H9 (cell line): ENCODE data around the gene L1CAM. TPM values are rescaled to one million over a fixed set of nuclear protein-coding genes. Genes with fewer than 3 reads are reported as not detected.

Experiments
- DNase-seq: peaks from one replicate; pipeline ENCODE4 v3.0.0-alpha.2; 2017
- H2AFZ ChIP-seq: one replicate; pipeline ENCODE4 v1.6.1; 2013; ENCODE audit warnings: mild to moderate bottlenecking, low read length, control low read depth, moderate library complexity
- H2AK5ac ChIP-seq: 2 replicates; pipeline ENCODE4 v1.6.1; 2013; ENCODE audit warnings: low read length, control low read depth, mixed read lengths; ENCODE audit not compliant: insufficient read length
- H2BK120ac ChIP-seq: one replicate; pipeline ENCODE4 v1.6.1; 2013; ENCODE audit warnings: low read depth, mild to moderate bottlenecking, low read length, control low read depth, inconsistent platforms; ENCODE audit not compliant: poor library complexity, severe bottlenecking
- H2BK12ac ChIP-seq: 2 replicates; pipeline ENCODE4 v1.6.1; 2013; ENCODE audit warnings: low read length, control low read depth, mixed read lengths, low read depth; ENCODE audit not compliant: insufficient read length
- H2BK15ac ChIP-seq: 2 replicates; pipeline ENCODE4 v1.6.1; 2013; ENCODE audit warnings: low read depth, low read length, control low read depth
- H2BK20ac ChIP-seq: one replicate; pipeline ENCODE4 v1.6.1; 2013; ENCODE audit warnings: low read depth, mild to moderate bottlenecking, low read length, control low read depth, inconsistent platforms; ENCODE audit not compliant: poor library complexity, severe bottlenecking
- H2BK5ac ChIP-seq: 2 replicates; pipeline ENCODE4 v1.6.1; 2013; ENCODE audit warnings: low read length, control low read depth, mixed read lengths; ENCODE audit not compliant: insufficient read length
- H3K14ac ChIP-seq: 2 replicates; pipeline ENCODE4 v1.6.1; 2013; ENCODE audit warnings: low read length, control low read depth; ENCODE audit not compliant: insufficient read depth
- H3K18ac ChIP-seq: 2 replicates; pipeline ENCODE4 v1.6.1; 2013; ENCODE audit warnings: low read depth, mild to moderate bottlenecking, mixed read lengths, low read length, control low read depth; ENCODE audit not compliant: insufficient read length
- H3K23ac ChIP-seq: 2 replicates; pipeline ENCODE4 v1.6.1; 2013; ENCODE audit warnings: low read length, control low read depth, mixed read lengths, low read depth; ENCODE audit not compliant: insufficient read length
- H3K23me2 ChIP-seq: 2 replicates; pipeline ENCODE4 v1.6.1; 2013; ENCODE audit warnings: low read depth, mild to moderate bottlenecking, mixed read lengths, low read length, control low read depth; ENCODE audit not compliant: insufficient read length, poor library complexity, severe bottlenecking
- H3K27ac ChIP-seq: 2 replicates; pipeline ENCODE4 v1.5.1; 2013; ENCODE audit warnings: low read length, control low read depth, mixed read lengths, low read depth; ENCODE audit not compliant: insufficient read length
- H3K27me3 ChIP-seq: 2 replicates; pipeline ENCODE4 v1.6.1; 2013; ENCODE audit warnings: low read length, control low read depth, inconsistent platforms; ENCODE audit not compliant: insufficient read depth
- H3K4ac ChIP-seq: 2 replicates; pipeline ENCODE4 v1.6.1; 2013; ENCODE audit warnings: low read depth, mild to moderate bottlenecking, control low read depth, inconsistent platforms, low read length, moderate library complexity
- H3K4me1 ChIP-seq: 2 replicates; pipeline ENCODE4 v1.6.1; 2013; ENCODE audit warnings: low read length, control low read depth, inconsistent platforms; ENCODE audit not compliant: insufficient read depth
- H3K4me2 ChIP-seq: 2 replicates; pipeline ENCODE4 v1.6.1; 2013; ENCODE audit warnings: low read length, control low read depth, mixed read lengths; ENCODE audit not compliant: insufficient read length, insufficient read depth
- H3K56ac ChIP-seq: 2 replicates; pipeline ENCODE4 v1.6.1; 2013; ENCODE audit warnings: low read depth, mild to moderate bottlenecking, mixed read lengths, low read length, control low read depth; ENCODE audit not compliant: insufficient read length
- H3K79me1 ChIP-seq: 2 replicates; pipeline ENCODE4 v1.6.1; 2013; ENCODE audit warnings: low read depth, mild to moderate bottlenecking, moderate library complexity, low read length, control low read depth, inconsistent platforms; ENCODE audit not compliant: insufficient read depth, poor library complexity, severe bottlenecking
- H3K79me2 ChIP-seq: 2 replicates; pipeline ENCODE4 v1.6.1; 2013; ENCODE audit warnings: low read length, control low read depth, inconsistent platforms; ENCODE audit not compliant: insufficient read depth
- H3K9ac ChIP-seq: 2 replicates; pipeline ENCODE4 v1.6.1; 2013; ENCODE audit warnings: low read length, control low read depth, mixed read lengths; ENCODE audit not compliant: insufficient read length; ENCODE audit errors: extremely low read depth
- H3K9me3 ChIP-seq: one replicate; pipeline ENCODE4 v1.6.1; 2013; ENCODE audit warnings: low read depth, low read length, inconsistent platforms; ENCODE audit not compliant: control insufficient read depth
- H3T11ph ChIP-seq: one replicate; pipeline ENCODE4 v1.6.1; 2013; ENCODE audit warnings: mild to moderate bottlenecking, low read length, control low read depth, inconsistent platforms
- H4K20me1 ChIP-seq: one replicate; pipeline ENCODE4 v1.6.1; 2013; ENCODE audit not compliant: control insufficient read depth, insufficient read length, insufficient read depth
- H4K5ac ChIP-seq: 2 replicates; pipeline ENCODE4 v1.6.1; 2013; ENCODE audit warnings: low read depth, mild to moderate bottlenecking, mixed read lengths, low read length, control low read depth; ENCODE audit not compliant: insufficient read length
- H4K8ac ChIP-seq: replicated peaks from 2 replicates; pipeline ENCODE4 v1.6.1; 2013; ENCODE audit warnings: low read length, control low read depth, mixed read lengths, low read depth; ENCODE audit not compliant: insufficient read length
- H4K91ac ChIP-seq: 2 replicates; pipeline ENCODE4 v1.6.1; 2013; ENCODE audit warnings: low read depth, mild to moderate bottlenecking, moderate library complexity, mixed read lengths, low read length, control low read depth; ENCODE audit not compliant: insufficient read length
- H3K27ac Mint-ChIP-seq, 3 experiments: 2 replicates in 2 of 3; 3 replicates in 1 of 3; pipeline ENCODE4 v1.8.0; 2020 to 2021; ENCODE audit warnings: mixed read lengths in 3 of 3, mild to moderate bottlenecking in 1 of 3, moderate library complexity in 1 of 3
- H3K27me3 Mint-ChIP-seq: 2 replicates; pipeline ENCODE4 v1.8.0; 2021; ENCODE audit warnings: low read depth, mild to moderate bottlenecking, moderate library complexity, mixed read lengths
- H3K36me3 Mint-ChIP-seq, 3 experiments: 2 replicates in 2 of 3; 3 replicates in 1 of 3; pipeline ENCODE4 v1.8.0; 2020 to 2021; ENCODE audit warnings: low read depth in 3 of 3, mixed read lengths in 3 of 3; ENCODE audit not compliant: insufficient read depth in 1 of 3
- H3K4me1 Mint-ChIP-seq, 2 experiments: 2 replicates each; pipeline ENCODE4 v1.8.0; 2020; ENCODE audit warnings: mixed read lengths in 2 of 2
- H3K4me3 Mint-ChIP-seq, 2 experiments: 2 replicates in 1 of 2; 3 replicates in 1 of 2; pipeline ENCODE4 v1.8.0; 2020 to 2021; ENCODE audit warnings: mild to moderate bottlenecking in 2 of 2, mixed read lengths in 2 of 2, moderate library complexity in 1 of 2
- H3K9me3 Mint-ChIP-seq, 2 experiments: 2 replicates in 1 of 2; 3 replicates in 1 of 2; pipeline ENCODE4 v1.8.0; 2020; ENCODE audit warnings: mild to moderate bottlenecking in 2 of 2, mixed read lengths in 2 of 2, moderate library complexity in 1 of 2
- CTCF ChIP-seq: fragments of 200-600 bp; sonication (generic); conservative IDR thresholded peaks from 3 replicates; pipeline ENCODE4 v1.8.0; 2021; ENCODE audit warnings: antibody characterized with exemption, mild to moderate bottlenecking
- WGBS: extraction: QIAGEN DNeasy Blood & Tissue Kit; methylation state at CpG from one replicate; pipeline ENCODE4 v1.1.7; 2013; ENCODE audit warnings: missing lambda C conversion rate, low lambda C conversion rate, mixed read lengths; ENCODE audit not compliant: insufficient read length; ENCODE audit errors: extremely low coverage; 5-methylcytosine and 5-hydroxymethylcytosine counted together
- total RNA-seq: library from RNA; stranded (reverse); gene quantifications from 2 replicates; pipeline ENCODE4 v1.2.1, GENCODE V29; 2021

Gene L1CAM
- total RNA-seq, 1 experiment from 2014 or later = 22.7 TPM

GRCh38 chrX:153900831-153901752 is 15.1 kb upstream of the L1CAM start:
- Histone ChIP-seq H3K79me2 (no peaks in the 10 kb centered on the region), H3K23me2 (no peaks in the 10 kb centered on the region)
- H3K27me3 Mint-ChIP-seq = peaks cover 4% of the 10 kb centered on the region; the same call in 1 of the 2 replicates

More at GRCh38 chrX:153900831-153901752, 15.1 kb upstream of the L1CAM start:
- 100% methylated on average over 2 of the region's 26 CpGs for WGBS
- H3K4me3 Mint-ChIP-seq = peak overlapping the region in 1 of 2 experiments; percentile 57; a peak in 2 of 5 replicates
- H3T11ph ChIP-seq = no peak overlapping the region
- no peak overlapping the region for H3K56ac ChIP-seq
- no peak overlapping the region for H4K91ac ChIP-seq
- no peak overlapping the region for H4K8ac ChIP-seq
- H2BK120ac ChIP-seq = no peak overlapping the region
- H2BK15ac ChIP-seq = no peak overlapping the region
- H3K4ac ChIP-seq = no peak overlapping the region
- H3K36me3 Mint-ChIP-seq = peaks cover 0 to 7% (median 3%) of the 10 kb centered on the region in 3 experiments; a peak in 3 of 7 replicates
- no peak overlapping the region for H2AFZ ChIP-seq
- no peak overlapping the region for H2AK5ac ChIP-seq
- H3K9me3 Mint-ChIP-seq = peaks cover 67 to 69% of the 10 kb centered on the region in 2 experiments
- H3K23ac ChIP-seq = no peak overlapping the region
- peak overlapping the region in 2 of 3 experiments; percentile 57 to 76; a peak in 3 of 7 replicates for H3K27ac Mint-ChIP-seq
- H3K9me3 ChIP-seq = peaks cover 13% of the 10 kb centered on the region
- H2BK20ac ChIP-seq = no peak overlapping the region
- H2BK12ac ChIP-seq = no peak overlapping the region
- H3K27ac ChIP-seq = no peak overlapping the region
- H4K20me1 ChIP-seq = no peaks in the 10 kb centered on the region
- H3K4me2 ChIP-seq = no peak overlapping the region
- no peak overlapping the region for H3K9ac ChIP-seq
- H3K4me1 ChIP-seq = no peaks in the 10 kb centered on the region
- no peaks in the 10 kb centered on the region for H3K79me1 ChIP-seq
- no peak overlapping the region for H2BK5ac ChIP-seq
- no peaks in the 10 kb centered on the region for H3K27me3 ChIP-seq
- peak overlapping the region; percentile 84 for H3K18ac ChIP-seq
- DNase-seq = peak; percentile 10
- H3K14ac ChIP-seq = no peak overlapping the region; the same call in 1 of the 2 replicates
- H3K4me1 Mint-ChIP-seq = peaks cover 9 to 25% of the 10 kb centered on the region in 2 experiments
- no peak overlapping the region for H4K5ac ChIP-seq
- no peak for TF ChIP-seq CTCF
